ENCODE data around the gene LRMDA.
"Not testable (repeated sequence)": the region's sequence is repeated elsewhere in the genome, so short reads cannot be mapped to it uniquely, and the experiment has no call there.

Gene LRMDA

DNA sequence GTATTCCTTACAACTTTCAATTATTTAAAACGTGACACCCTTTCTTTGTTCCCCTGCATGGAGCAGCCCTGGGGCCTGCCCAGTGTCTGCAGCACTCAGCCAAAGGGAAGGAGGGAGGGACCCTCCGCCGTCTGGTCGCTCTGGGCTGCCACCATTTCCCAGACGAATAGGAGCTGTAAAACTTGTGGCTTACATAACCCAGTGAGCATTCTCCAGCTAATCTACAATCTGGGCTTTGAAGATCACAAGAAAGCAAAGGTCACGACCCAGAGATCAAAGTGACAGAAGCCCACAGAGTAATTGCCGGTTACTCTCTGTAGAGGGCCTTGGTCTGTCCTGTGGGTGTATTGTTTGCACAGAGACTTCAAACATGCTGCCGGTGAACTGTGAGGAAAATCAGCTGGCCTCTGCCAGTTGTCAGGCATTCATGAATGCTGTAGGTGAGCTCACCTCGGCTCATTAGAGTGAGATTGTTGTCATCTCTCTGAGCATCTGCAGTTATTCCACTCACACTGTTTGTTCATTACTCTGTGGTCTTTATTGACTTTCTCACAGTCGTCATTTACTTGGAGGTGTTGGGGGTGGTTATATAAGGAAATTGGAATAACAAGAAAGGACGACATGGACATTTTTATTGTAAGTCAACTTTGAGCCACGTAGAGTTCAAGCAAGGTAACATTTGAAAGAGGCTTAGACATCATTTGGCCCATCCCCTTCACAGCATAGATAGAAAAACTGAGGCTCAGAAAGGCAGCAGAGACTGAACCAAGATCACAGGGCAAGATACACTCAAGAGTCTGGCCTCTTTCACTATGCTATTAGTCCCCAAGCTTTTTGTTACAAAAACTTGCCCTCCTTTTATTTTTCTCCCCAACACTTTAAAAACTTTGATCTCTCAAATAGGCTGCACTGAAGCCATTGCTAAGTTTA lies 619.8 kb downstream of the LRMDA start:
- no peak overlapping the region for H3K4me3 ChIP-seq (ENCODE audit: low read length)

DNA sequence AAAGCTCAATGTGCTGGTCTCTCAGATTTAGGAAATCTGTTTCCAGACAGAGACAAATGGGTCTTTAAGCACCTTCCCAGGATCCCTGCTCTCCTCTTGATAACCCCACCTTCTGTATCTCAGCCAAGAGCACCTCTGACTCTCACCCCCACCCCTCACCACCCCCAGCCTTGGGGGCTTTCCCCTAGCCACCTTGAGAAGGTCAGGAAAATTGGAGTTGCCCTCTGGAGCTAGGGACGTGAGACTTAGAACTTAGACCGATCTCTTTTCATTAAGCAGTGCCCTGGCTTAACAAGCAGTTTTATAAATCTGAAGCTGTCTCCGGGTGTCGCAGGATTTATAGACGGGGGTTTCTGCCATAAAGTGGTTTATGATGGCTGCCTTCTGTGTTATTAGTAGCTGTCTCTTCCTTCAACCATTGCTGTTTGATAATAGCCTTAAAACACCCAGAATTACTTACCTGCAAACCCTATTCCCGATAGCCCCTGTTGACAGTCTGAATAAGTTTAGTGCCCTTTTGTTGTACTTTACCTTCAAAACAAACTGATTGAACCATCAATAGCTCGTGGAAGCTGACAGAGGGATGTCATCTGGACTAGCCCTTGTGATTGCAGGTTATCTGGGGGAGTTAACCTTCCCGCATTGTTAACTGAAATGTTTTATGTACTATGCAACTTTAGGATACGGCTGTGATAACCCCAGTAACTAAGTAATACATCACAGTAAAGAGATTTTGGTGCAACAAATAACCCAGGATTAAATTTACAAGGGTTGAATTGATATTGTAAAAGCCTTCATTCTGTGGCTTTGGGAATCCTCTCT lies 621.5 kb downstream of the LRMDA start:
- TF ChIP-seq, protein P1, sequence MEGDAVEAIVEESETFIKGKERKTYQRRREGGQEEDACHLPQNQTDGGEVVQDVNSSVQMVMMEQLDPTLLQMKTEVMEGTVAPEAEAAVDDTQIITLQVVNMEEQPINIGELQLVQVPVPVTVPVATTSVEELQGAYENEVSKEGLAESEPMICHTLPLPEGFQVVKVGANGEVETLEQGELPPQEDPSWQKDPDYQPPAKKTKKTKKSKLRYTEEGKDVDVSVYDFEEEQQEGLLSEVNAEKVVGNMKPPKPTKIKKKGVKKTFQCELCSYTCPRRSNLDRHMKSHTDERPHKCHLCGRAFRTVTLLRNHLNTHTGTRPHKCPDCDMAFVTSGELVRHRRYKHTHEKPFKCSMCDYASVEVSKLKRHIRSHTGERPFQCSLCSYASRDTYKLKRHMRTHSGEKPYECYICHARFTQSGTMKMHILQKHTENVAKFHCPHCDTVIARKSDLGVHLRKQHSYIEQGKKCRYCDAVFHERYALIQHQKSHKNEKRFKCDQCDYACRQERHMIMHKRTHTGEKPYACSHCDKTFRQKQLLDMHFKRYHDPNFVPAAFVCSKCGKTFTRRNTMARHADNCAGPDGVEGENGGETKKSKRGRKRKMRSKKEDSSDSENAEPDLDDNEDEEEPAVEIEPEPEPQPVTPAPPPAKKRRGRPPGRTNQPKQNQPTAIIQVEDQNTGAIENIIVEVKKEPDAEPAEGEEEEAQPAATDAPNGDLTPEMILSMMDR (conservative IDR thresholded peaks at IDR 0.05; ENCODE audit: low read length) = no peak
- H3K4me3 ChIP-seq (ENCODE audit: low read length) = no peak overlapping the region
- DNase-seq (ENCODE audit: low read depth) = no peak

More for the DNA sequence above, 619.8 kb downstream of the LRMDA start:
- no peak for DNase-seq (ENCODE audit: low read depth)
- TF ChIP-seq, protein P1 (conservative IDR thresholded peaks at IDR 0.05; ENCODE audit: low read length) = no peak

DNA sequence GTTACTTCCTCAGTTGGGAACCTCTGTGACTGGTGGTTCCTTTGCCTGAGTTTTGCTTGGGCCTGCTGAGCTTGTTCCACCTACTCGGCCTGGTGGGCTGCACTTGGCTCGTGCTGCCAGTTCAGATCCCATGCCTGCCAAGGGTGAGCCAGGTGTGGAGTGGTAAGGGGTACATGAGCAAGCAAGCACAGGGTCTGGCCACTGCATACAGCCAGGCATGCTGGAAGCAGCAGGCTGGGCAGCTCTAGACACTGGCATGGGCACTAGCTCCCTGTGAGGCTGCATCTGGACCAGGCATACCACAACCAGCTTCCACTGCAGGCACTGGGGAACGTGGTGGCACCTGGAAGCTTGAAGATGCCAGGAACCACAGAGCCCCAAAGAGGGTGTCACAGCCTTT lies 624.0 kb downstream of the LRMDA start:
- DNase-seq (ENCODE audit: low read depth) = no peak
- TF ChIP-seq, protein P1 (conservative IDR thresholded peaks at IDR 0.05; ENCODE audit: low read length) = no peak
- H3K4me3 ChIP-seq (ENCODE audit: low read length) = no peak overlapping the region

- TF ChIP-seq, protein P1 (conservative IDR thresholded peaks at IDR 0.05; ENCODE audit: low read length) = no peak
- DNase-seq (ENCODE audit: low read depth) = no peak
- no peak overlapping the region for H3K4me3 ChIP-seq (ENCODE audit: low read length)
Measured at GRCh38 chr10:76055963-76056362, 624.5 kb downstream of the LRMDA start.

- H3K4me3 ChIP-seq (ENCODE audit: low read length); DNase-seq (ENCODE audit: low read depth): not testable (repeated sequence)
Measured at GRCh38 chr10:76060993-76061392, 629.6 kb downstream of the LRMDA start.

DNA sequence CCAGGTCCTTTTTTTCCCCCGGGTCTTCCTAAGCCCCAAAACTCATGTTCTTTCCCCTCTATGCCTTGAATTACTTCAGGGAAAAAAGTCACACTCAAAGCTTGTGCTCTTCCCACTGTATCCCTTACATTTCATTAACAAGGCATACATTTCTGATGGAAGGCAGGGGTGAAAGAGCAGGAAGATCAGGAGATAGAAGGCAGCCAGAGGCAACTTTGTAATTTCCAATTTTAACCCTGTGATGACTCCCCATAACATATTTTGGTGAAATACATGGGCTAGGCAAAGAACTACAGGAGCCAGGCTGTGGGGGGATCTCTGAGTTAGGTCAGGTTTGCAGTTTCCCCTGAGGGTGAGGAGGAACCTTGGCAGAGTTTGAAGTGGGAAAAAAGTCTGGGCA lies 635.0 kb downstream of the LRMDA start:
- DNase-seq (ENCODE audit: low read depth) = no peak
- TF ChIP-seq, protein P1 (conservative IDR thresholded peaks at IDR 0.05; ENCODE audit: low read length) = no peak
- H3K4me3 ChIP-seq (ENCODE audit: low read length) = no peak overlapping the region

GRCh38 chr10:76067447-76067846 lies 636.0 kb downstream of the LRMDA start:
- no peak overlapping the region for H3K4me3 ChIP-seq (ENCODE audit: low read length)
- DNase-seq (ENCODE audit: low read depth) = no peak
- TF ChIP-seq, protein P1 (conservative IDR thresholded peaks at IDR 0.05; ENCODE audit: low read length) = no peak

All from AG10803 (cell line).